IPS-20b (cell line): ENCODE results near the gene VPS13D.

Experiments used
- H3K27ac ChIP-seq: one replicate; pipeline ENCODE4 v1.5.1; 2013; ENCODE audit warnings: low read length
- H3K27me3 ChIP-seq: 2 replicates; pipeline ENCODE4 v1.6.1; 2013; ENCODE audit warnings: mild to moderate bottlenecking, low read length, inconsistent platforms; ENCODE audit not compliant: insufficient read depth
- H3K36me3 ChIP-seq: 2 replicates; pipeline ENCODE4 v1.6.1; 2013; ENCODE audit warnings: low read depth, mild to moderate bottlenecking, inconsistent platforms, low read length, moderate library complexity; ENCODE audit not compliant: insufficient read depth
- H3K4me1 ChIP-seq: 2 replicates; pipeline ENCODE4 v1.6.1; 2013; ENCODE audit warnings: mild to moderate bottlenecking, control low read depth, inconsistent platforms, low read length, moderate library complexity; ENCODE audit not compliant: insufficient read depth
- H3K4me3 ChIP-seq: 2 replicates; pipeline ENCODE4 v1.5.1; 2013; ENCODE audit warnings: mild to moderate bottlenecking, low read length, inconsistent platforms
- H3K9ac ChIP-seq: 2 replicates; pipeline ENCODE4 v1.6.1; 2013; ENCODE audit warnings: low read depth, mild to moderate bottlenecking, inconsistent platforms, low read length, moderate library complexity
- H3K9me3 ChIP-seq: 2 replicates; pipeline ENCODE4 v1.6.1; 2013; ENCODE audit warnings: mild to moderate bottlenecking, low read depth, low read length, inconsistent platforms; ENCODE audit not compliant: insufficient read depth

The VPS13D gene

DNA sequence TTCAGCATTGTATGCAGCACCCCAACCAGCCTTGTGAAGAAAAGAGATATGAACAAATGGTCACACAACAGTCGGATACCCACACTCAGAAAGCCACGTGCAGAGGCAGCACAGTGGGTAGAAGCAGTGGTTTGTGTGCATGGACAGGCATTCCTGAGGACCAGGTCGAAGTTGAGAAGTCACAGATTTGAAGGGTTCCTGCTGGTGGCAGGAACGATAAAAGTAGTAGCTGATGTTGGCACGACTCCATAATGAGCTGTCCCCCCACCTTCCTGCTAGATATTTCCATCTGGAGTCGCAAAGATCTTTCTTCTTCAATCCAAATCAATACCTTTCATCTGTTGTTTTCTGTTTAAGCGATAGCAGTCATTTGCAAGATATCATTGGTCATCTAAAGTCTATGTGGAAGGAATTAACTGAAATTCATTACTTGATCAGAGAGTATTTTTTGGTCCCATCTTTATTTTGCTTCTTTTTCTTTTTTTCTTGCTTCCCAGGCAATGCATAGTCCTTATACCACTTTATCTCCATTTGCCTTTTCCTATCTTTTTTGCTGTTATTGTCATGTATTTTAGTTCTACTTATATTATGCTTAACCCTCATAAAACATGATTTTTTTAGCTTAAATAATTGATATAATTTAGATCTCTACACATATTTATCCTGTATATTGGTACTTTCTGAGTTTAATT, 211.7 kb downstream of the VPS13D start:
- H3K4me3 ChIP-seq, result no peak overlapping the region
- no peaks in the 10 kb centered on the region for H3K36me3 ChIP-seq
- H3K9me3 ChIP-seq, result no peaks in the 10 kb centered on the region
- no peaks in the 10 kb centered on the region for H3K27me3 ChIP-seq
- H3K4me1 ChIP-seq, result no peaks in the 10 kb centered on the region
- no peak overlapping the region for H3K27ac ChIP-seq
- H3K9ac ChIP-seq, result no peak overlapping the region

DNA sequence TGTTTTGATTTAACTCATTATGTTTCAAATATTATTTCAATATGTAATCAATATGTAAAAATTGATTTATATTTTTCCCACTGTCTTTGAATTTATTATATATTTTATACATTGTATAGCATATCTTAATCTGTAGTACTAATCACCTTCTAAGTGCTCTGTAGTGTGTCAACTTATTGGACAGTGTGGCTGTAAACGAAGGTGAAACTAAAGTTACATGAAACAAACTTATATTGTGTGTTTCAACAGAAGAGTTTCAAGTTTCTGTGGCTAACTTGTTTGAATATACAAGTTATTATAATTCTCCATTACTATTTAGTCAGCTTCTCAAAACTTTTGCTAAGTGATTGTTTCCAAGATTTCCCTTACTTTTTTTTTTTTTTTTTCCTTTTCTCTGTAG, 212.4 kb downstream of the VPS13D start:
- no peaks in the 10 kb centered on the region for H3K36me3 ChIP-seq
- no peak overlapping the region for H3K9ac ChIP-seq
- H3K4me3 ChIP-seq, result no peak overlapping the region
- H3K9me3 ChIP-seq, result no peaks in the 10 kb centered on the region
- no peaks in the 10 kb centered on the region for H3K4me1 ChIP-seq
- H3K27ac ChIP-seq, result no peak overlapping the region
- H3K27me3 ChIP-seq, result no peaks in the 10 kb centered on the region

DNA sequence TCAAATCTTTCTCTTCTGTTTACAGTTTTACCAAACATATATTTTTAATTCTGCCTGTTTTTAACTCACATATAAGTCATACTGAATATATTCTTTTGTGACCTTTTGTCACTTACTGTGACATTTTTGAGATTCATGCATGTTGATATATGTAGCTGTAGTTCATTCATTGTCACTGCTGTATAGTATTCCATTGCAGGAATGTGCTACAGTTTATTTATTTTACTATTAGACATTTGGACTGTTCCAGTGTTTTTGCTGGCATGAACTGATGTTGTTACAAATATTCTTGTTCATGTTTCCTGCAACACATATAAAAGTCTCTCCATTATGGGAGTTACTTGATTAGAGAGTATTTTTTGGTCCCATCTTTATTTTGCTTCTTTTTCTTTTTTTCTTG, 213.3 kb downstream of the VPS13D start:
- no peak overlapping the region for H3K27ac ChIP-seq
- H3K4me1 ChIP-seq, result peaks cover 6% of the 10 kb centered on the region; the same call in 1 of the 2 replicates
- no peak overlapping the region for H3K9ac ChIP-seq
- no peaks in the 10 kb centered on the region for H3K9me3 ChIP-seq
- no peak overlapping the region for H3K4me3 ChIP-seq
- H3K36me3 ChIP-seq, result no peaks in the 10 kb centered on the region
- no peaks in the 10 kb centered on the region for H3K27me3 ChIP-seq

DNA sequence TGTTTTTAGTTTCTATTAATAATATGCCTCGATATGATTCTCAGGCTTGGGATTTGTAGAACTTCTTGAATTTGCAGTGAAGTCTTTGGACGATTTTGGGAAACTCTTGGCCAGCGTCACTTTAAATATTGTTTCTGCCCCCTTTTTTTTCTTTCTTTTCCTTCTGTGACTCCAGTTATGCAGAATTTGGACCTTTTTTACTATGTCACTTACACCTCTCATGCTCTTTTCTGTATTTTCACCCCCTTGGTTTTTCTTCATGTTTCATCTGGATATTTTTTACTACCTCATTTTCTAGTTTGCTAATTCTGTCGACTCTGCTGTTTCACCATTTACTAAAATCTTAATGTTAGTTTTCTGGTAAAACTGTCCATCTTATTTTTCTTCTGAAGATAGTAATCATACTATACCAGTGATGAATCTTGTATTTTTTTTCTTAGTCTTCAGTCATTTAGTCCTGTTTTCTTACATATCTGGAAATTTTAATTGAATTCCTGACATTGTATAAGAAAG, 214.6 kb downstream of the VPS13D start:
- Histone ChIP-seq H3K4me3 (no peak overlapping the region), H3K9me3 (no peaks in the 10 kb centered on the region), H3K4me1 (peaks cover 6% of the 10 kb centered on the region; the same call in 1 of the 2 replicates), H3K27me3 (no peaks in the 10 kb centered on the region), H3K27ac (no peak overlapping the region), H3K36me3 (no peaks in the 10 kb centered on the region), H3K9ac (no peak overlapping the region)

DNA sequence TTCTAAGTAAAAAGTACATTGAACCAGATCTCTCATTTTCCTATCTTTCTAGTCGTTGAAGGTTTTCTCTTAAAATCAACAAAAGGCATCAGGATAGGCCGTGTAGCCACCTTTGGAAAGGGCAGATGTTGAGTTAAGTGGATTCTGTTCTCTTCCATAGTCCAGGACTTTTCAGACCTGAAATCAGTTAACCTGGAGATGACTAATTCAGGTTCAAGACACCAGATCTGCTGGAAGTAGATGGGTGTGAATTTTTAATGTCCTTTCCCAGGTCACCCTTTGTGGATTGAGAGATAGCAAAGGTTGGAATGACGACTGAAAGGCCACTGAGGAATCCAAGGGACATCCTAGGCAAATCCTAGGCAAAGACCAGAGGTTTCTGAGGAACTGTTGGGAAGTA, 215.4 kb downstream of the VPS13D start:
- Histone ChIP-seq H3K4me1 (peaks cover 6% of the 10 kb centered on the region; the same call in 1 of the 2 replicates), H3K4me3 (no peak overlapping the region), H3K9ac (no peak overlapping the region), H3K36me3 (no peaks in the 10 kb centered on the region), H3K27ac (no peak overlapping the region), H3K9me3 (no peaks in the 10 kb centered on the region), H3K27me3 (no peaks in the 10 kb centered on the region)

DNA sequence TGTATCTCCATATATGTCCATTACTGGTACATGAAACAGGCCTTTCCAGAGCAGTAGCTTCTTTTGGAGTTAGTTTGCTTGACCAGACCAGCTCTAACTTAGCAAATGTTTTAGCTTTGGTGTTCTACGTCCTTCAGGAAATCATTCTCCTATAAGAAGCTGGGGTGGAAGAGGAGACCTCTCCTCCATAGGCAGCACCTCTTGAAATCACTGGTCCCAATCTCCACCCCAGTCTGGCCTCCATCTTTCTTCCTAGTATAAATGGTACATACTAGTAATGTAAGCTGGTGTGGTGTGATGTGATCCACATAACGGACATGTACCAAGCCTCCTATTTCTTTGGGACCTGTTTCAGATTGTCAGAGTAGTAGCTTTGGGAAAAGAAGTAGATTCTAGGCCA, 216.8 kb downstream of the VPS13D start:
- no peaks in the 10 kb centered on the region for H3K36me3 ChIP-seq
- H3K27me3 ChIP-seq, result no peaks in the 10 kb centered on the region
- no peaks in the 10 kb centered on the region for H3K9me3 ChIP-seq
- H3K4me1 ChIP-seq, result peaks cover 6% of the 10 kb centered on the region; the same call in 1 of the 2 replicates
- no peak overlapping the region for H3K9ac ChIP-seq
- no peak overlapping the region for H3K27ac ChIP-seq
- no peak overlapping the region for H3K4me3 ChIP-seq

DNA sequence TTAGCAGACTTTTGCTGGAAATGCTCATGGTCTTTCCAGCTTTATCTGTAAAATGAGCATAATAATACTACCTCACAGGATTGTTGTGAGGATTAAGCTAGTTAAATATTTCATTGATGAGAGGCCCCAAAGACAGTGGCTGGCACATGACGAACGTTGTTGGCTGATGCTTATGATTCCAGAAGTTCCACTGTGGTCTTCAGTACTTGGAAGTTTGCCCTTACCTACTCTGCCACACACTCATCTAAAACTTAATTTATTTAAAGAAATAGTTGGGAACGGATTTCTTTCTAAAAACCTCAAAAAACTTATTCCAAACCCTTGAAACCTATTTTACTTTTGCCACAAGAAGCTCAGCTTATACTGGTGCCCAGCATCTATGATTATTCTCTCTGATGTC, 217.5 kb downstream of the VPS13D start:
- Histone ChIP-seq H3K27ac (no peak overlapping the region), H3K27me3 (no peaks in the 10 kb centered on the region)

DNA sequence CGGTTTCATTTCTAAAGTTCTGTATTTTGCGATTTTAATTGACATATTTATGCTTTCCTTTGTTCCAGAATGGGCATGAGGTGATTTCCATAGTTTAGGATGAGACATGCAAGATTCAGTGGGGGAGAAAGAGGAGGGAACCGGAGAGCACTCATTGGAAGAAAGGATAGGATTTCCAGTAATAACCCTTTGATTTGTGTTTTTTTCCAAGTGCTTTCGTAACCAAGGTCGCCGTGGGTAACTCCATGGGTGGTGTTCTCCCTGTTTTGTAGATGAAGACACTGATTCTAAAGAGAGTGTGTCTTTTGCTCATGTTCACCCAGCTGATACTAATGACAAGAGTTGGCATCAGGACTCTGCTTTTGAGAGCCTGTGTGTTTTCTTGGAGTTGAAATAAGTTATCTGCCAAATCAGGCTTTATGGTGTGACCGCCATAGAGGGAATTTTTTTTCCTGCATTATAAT, 218.1 kb downstream of the VPS13D start:
- Histone ChIP-seq H3K4me3 (no peak overlapping the region), H3K4me1 (peaks cover 6% of the 10 kb centered on the region; the same call in 1 of the 2 replicates), H3K9me3 (no peaks in the 10 kb centered on the region), H3K36me3 (no peaks in the 10 kb centered on the region), H3K9ac (no peak overlapping the region), H3K27ac (no peak overlapping the region), H3K27me3 (no peaks in the 10 kb centered on the region)

More for the DNA sequence above, 217.5 kb downstream of the VPS13D start:
- no peak overlapping the region for H3K4me3 ChIP-seq
- peaks cover 6% of the 10 kb centered on the region; the same call in 1 of the 2 replicates for H3K4me1 ChIP-seq
- H3K9me3 ChIP-seq, result no peaks in the 10 kb centered on the region
- H3K36me3 ChIP-seq, result no peaks in the 10 kb centered on the region
- no peak overlapping the region for H3K9ac ChIP-seq

DNA sequence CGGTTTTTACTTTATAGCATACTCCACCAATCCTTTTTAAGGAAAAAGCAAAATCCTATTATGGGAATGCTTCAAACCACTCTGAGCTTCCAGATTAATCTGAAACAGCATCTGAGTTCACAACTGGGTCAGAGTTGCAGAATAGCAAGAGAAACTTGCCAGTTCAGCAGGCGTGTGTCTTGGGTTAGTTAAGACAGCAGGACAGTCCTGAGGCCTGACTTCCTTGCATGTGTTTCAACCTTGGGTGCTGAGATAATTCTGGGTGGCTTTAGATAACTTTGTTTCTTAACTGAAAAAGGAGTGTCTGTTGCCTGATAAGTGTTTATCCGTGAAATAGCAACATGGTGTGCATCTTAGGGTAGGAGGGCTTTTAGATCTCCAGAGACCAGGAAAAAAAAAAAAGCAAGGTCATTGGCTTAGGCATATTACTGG, 218.9 kb downstream of the VPS13D start:
- Histone ChIP-seq H3K9ac (no peak overlapping the region), H3K27me3 (no peaks in the 10 kb centered on the region), H3K4me1 (peaks cover 10% of the 10 kb centered on the region), H3K27ac (no peak overlapping the region), H3K9me3 (no peaks in the 10 kb centered on the region), H3K4me3 (no peak overlapping the region), H3K36me3 (no peaks in the 10 kb centered on the region)

DNA sequence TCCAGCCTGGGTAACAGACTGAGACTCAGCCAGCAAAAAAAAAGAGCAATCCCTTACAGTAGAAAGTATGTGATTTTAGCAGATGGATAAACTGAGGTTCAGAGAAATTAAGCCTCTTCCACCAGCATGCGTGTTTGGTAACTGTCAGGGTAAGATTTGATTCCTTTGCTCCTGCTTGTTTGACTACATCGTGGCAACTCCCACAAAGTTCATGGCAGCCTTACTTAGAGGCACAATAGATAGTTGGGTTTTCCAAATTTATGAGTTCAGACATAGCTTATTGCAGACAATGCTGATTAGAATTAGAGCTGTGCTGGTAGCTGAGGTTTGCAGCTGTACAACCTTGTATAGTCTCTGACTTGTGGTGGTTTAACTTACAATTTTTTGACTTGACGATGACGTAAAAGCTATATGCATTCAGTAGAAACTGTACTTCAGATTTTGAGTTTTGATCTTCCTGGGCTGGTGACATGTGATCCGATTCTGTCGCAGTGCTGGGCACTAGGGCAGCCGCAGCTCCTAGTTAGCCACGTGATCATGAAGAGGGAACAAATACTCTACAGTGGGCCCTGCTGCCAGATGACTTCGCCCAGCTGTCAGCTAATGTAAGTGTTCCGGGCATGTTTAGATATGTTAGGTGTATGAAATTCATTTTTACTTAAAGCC, 220.4 kb downstream of the VPS13D start:
- peaks cover 16% of the 10 kb centered on the region for H3K4me1 ChIP-seq

DNA sequence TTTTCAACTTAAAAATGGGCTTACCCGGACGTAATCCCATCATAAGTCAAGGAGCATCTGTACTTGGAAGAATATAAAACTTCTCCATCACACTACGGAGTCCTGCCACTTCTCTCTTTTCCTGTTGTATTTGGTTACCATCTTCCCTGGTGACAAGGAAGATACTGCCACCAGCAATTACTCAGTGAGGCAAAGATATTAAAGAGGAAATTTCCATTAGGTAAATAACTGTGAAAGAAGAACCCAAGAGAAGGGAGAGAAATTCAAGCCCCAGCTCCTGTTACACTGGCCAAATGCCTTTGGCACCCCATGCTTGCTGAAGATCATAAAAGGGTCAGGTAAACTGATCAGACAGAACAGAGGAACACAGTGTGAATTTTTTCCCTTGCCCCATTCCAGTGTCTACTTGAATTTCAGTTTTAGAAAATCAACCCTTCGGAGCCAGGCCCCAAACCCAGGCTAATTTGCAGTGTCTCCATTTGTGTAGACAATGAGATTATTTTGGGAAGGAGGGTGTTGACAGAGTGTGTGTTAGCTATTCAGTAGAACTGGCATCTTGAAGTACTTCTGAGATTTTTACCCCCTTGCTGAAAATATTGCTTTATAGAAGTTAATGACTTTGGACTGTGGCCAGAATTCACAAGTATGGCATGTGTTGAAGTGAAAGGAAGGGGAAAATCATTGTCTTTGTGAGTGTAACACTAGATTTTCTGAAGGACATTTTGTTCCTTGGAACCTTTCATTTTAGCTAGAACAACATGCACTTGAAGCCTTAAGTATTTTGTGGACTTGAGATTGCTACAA, 221.1 kb downstream of the VPS13D start:
- Histone ChIP-seq H3K27ac (no peak overlapping the region), H3K9me3 (no peaks in the 10 kb centered on the region), H3K27me3 (no peaks in the 10 kb centered on the region), H3K4me3 (no peak overlapping the region), H3K36me3 (no peaks in the 10 kb centered on the region), H3K4me1 (peaks cover 16% of the 10 kb centered on the region), H3K9ac (no peak overlapping the region)

More for the DNA sequence above, 220.4 kb downstream of the VPS13D start:
- Histone ChIP-seq H3K4me3 (no peak overlapping the region), H3K27me3 (no peaks in the 10 kb centered on the region), H3K9me3 (no peaks in the 10 kb centered on the region), H3K9ac (no peak overlapping the region), H3K36me3 (no peaks in the 10 kb centered on the region), H3K27ac (no peak overlapping the region)
